OCI-LY3 (cell line): Measurements from ENCODE around the gene FN1.
"Not testable (repeated sequence)": the region's sequence is repeated elsewhere in the genome, so short reads cannot be mapped to it uniquely, and the experiment has no call there.

Experiments
- H2AFZ ChIP-seq: fragments of 200-600, 300-600 bp; shearing (Covaris generic); 2 replicates; pipeline ENCODE4 v1.6.0; 2014; ENCODE audit warnings: antibody characterized with exemption, low read depth, low read length
- H3K27ac ChIP-seq: fragments of 200-600, 300-600 bp; sonication (generic); 2 replicates; pipeline ENCODE4 v1.5.1; 2014; ENCODE audit warnings: mild to moderate bottlenecking, low read length, moderate library complexity, mixed read lengths
- H3K27me3 ChIP-seq: fragments of 200-600, 300-600 bp; sonication (generic); 2 replicates; pipeline ENCODE4 v1.6.1; 2014; ENCODE audit warnings: low read depth, low read length, mixed read lengths
- H3K36me3 ChIP-seq: fragments of 200-600, 300-600 bp; sonication (generic); replicated peaks from 2 replicates; pipeline ENCODE3; 2014; ENCODE audit warnings: low read depth, low read length, mixed read lengths
- H3K4me1 ChIP-seq: fragments of 300-600, 200-600 bp; sonication (generic); 2 replicates; pipeline ENCODE4 v1.6.1; 2014; ENCODE audit warnings: low read length, mixed read lengths
- H3K4me2 ChIP-seq: fragments of 200-600, 300-600 bp; sonication (generic); 2 replicates; pipeline ENCODE4 v1.6.1; 2014; ENCODE audit warnings: low read length, mixed read lengths
- H3K4me3 ChIP-seq: fragments of 300-600, 200-600 bp; sonication (generic); 2 replicates; pipeline ENCODE4 v1.5.1; 2014; ENCODE audit warnings: antibody characterized with exemption, mild to moderate bottlenecking, low read length, moderate library complexity
- H3K79me2 ChIP-seq: fragments of 300-600, 200-600 bp; shearing (Covaris generic); 2 replicates; pipeline ENCODE4 v1.6.1; 2014; ENCODE audit warnings: mild to moderate bottlenecking, low read length, mixed read lengths
- H3K9ac ChIP-seq: fragments of 300-600, 200-600 bp; shearing (Covaris generic); 2 replicates; pipeline ENCODE4 v1.6.0; 2014; ENCODE audit warnings: mild to moderate bottlenecking, low read length, moderate library complexity
- H3K9me3 ChIP-seq: fragments of 200-600, 300-600 bp; shearing (Covaris generic); 2 replicates; pipeline ENCODE4 v1.6.1; 2014; ENCODE audit warnings: low read length, mixed read lengths; ENCODE audit not compliant: insufficient read depth
- H4K20me1 ChIP-seq: fragments of 200-600, 300-600 bp; sonication (generic); 2 replicates; pipeline ENCODE4 v1.6.1; 2016; ENCODE audit warnings: low read length, mixed read lengths; ENCODE audit not compliant: insufficient read depth
- CTCF ChIP-seq: fragments of 200-600, 300-600 bp; sonication (generic); IDR thresholded peaks from 2 replicates; pipeline ENCODE4 v1.5.1; 2014; ENCODE audit warnings: antibody characterized with exemption, low read length, low read depth
- EZH2phosphoT487 ChIP-seq: fragments of 200-600 bp; shearing (Covaris generic); IDR thresholded peaks from 2 replicates; pipeline ENCODE4 v1.6.1; 2018; ENCODE audit warnings: antibody characterized with exemption, mixed run types, low read depth

Gene FN1

GRCh38 chr2:215413974-215414373 is 21.9 kb downstream of the FN1 start:
- Histone ChIP-seq H3K27me3 (no peaks in the 10 kb centered on the region), H3K9ac (no peak overlapping the region), H3K27ac (no peak overlapping the region), H4K20me1 (no peaks in the 10 kb centered on the region), H3K4me1 (peaks cover 22% of the 10 kb centered on the region), H3K4me2 (no peak overlapping the region), H3K36me3 (no peaks in the 10 kb centered on the region), H3K4me3 (no peak overlapping the region), H2AFZ (no peak overlapping the region), H3K9me3 (no peaks in the 10 kb centered on the region), H3K79me2 (no peaks in the 10 kb centered on the region)
- TF ChIP-seq CTCF, result no peak
- TF ChIP-seq EZH2phosphoT487, result no peak

- H3K27me3 ChIP-seq, result no peaks in the 10 kb centered on the region
- no peak overlapping the region for H3K9ac ChIP-seq
- no peaks in the 10 kb centered on the region for H3K9me3 ChIP-seq
- H2AFZ ChIP-seq, result no peak overlapping the region
- H4K20me1 ChIP-seq, result no peaks in the 10 kb centered on the region
- H3K79me2 ChIP-seq, result no peaks in the 10 kb centered on the region
- no peak overlapping the region for H3K4me2 ChIP-seq
- H3K27ac ChIP-seq, result no peak overlapping the region
- no peaks in the 10 kb centered on the region for H3K36me3 ChIP-seq
- no peak for TF ChIP-seq EZH2phosphoT487
- no peak for TF ChIP-seq CTCF
- no peak overlapping the region for H3K4me3 ChIP-seq
- peaks cover 25% of the 10 kb centered on the region for H3K4me1 ChIP-seq
These were observed 22.4 kb downstream of the FN1 start for GRCh38 chr2:215413484-215413777.

- Histone ChIP-seq H3K27me3 (no peaks in the 10 kb centered on the region), H2AFZ (no peak overlapping the region), H3K9ac (no peak overlapping the region), H3K79me2 (no peaks in the 10 kb centered on the region), H3K9me3 (no peaks in the 10 kb centered on the region), H3K4me2 (no peak overlapping the region), H4K20me1 (no peaks in the 10 kb centered on the region), H3K4me3 (no peak overlapping the region), H3K36me3 (no peaks in the 10 kb centered on the region), H3K4me1 (peaks cover 25% of the 10 kb centered on the region), H3K27ac (no peak overlapping the region)
- no peak for TF ChIP-seq EZH2phosphoT487
These were observed 23.7 kb downstream of the FN1 start for GRCh38 chr2:215411941-215412743.

GRCh38 chr2:215410932-215411285 is 25.0 kb downstream of the FN1 start:
- H4K20me1 ChIP-seq, result no peaks in the 10 kb centered on the region
- H3K4me1 ChIP-seq, result peaks cover 25% of the 10 kb centered on the region
- no peaks in the 10 kb centered on the region for H3K36me3 ChIP-seq
- no peak overlapping the region for H2AFZ ChIP-seq
- H3K4me3 ChIP-seq, result no peak overlapping the region
- no peaks in the 10 kb centered on the region for H3K79me2 ChIP-seq
- H3K9me3 ChIP-seq, result no peaks in the 10 kb centered on the region
- no peaks in the 10 kb centered on the region for H3K27me3 ChIP-seq
- peak overlapping the region; percentile 15; the same call in 1 of the 2 replicates for H3K4me2 ChIP-seq
- H3K9ac ChIP-seq, result no peak overlapping the region
- TF ChIP-seq EZH2phosphoT487 (no peak), CTCF (no peak)
- no peak overlapping the region for H3K27ac ChIP-seq

- H3K27ac ChIP-seq, H3K9me3 ChIP-seq, H3K9ac ChIP-seq, H3K36me3 ChIP-seq, H3K4me3 ChIP-seq, H4K20me1 ChIP-seq, H3K79me2 ChIP-seq, H2AFZ ChIP-seq, H3K27me3 ChIP-seq: not testable (repeated sequence)
- H3K4me2 ChIP-seq, result peak overlapping the region; percentile 15; the same call in 1 of the 2 replicates
- H3K4me1 ChIP-seq, result peaks cover 25% of the 10 kb centered on the region
These were observed 25.5 kb downstream of the FN1 start for GRCh38 chr2:215410181-215410931.
